HG03103 (cell line): ENCODE data around the gene PWWP2B.

Source experiments
- ATAC-seq: cut with Tn5 transposase; IDR thresholded peaks from one replicate; pipeline ENCODE4 v1.9.1; 2021; ENCODE audit warnings: low read depth; ENCODE audit not compliant: unreplicated experiment

The PWWP2B gene

GRCh38 chr10:132363376-132363775 is 33.6 kb upstream of the PWWP2B start:
- no peak for ATAC-seq

- no peak for ATAC-seq
These were observed 32.9 kb upstream of the PWWP2B start for GRCh38 chr10:132363921-132364593.

DNA sequence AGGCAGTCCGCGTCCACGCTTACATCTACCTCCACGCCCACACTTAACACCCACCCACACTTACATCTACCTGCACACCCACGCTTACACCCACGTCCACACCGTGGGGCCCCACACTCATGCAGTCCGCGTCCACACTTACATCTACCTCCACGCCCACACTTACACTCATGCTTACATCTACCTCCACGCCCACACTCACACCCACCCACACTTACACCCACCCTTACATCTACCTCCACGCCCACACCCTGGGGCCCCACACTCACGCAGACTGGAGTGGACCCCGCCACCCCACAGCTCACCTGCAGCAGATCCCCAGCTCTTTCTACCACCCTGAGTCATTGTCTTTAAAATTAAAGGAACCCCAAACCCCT is 32.4 kb upstream of the PWWP2B start:
- ATAC-seq: no peak

DNA sequence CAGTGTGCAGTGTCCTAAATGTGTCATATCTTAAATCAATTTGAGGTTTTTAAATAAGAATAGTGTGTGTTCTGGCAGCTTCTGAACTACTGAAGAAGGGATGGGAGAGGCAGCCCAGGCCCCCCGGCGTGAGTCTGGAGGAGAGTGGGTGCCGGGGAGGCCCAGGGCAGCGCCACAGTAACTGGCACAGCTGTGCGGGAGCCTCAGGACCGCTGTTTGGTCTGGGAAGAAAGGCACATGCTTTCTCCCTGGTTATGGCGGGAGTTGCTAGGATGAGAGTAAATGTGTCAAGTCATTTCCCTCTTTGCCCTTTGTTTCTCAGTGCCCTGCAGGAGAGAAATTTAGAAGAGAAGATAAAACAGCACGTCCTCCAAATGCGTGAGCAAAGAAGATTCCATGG is 31.9 kb upstream of the PWWP2B start:
- no peak for ATAC-seq

DNA sequence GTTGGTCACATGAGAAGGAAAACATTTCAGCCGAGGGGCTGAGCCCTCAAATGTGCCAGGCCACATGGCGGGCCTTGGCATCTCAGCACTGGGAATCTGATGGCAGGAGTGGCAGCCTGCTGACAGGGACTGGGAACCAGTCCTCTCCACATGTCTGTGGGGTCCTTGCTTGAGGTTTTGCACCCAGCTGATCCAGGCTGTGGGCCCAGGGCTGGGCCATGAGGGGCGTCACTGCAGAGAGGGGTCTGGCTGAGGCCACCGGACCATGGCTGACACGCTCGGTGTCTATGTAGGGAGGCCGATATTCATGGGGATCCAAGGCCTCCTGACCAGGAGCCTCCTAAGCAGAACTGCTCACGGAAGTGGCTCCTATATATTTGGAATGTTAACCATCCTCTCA is 31.0 kb upstream of the PWWP2B start:
- no peak for ATAC-seq

- no peak for ATAC-seq
These were observed 30.5 kb upstream of the PWWP2B start for GRCh38 chr10:132366499-132366898.

DNA sequence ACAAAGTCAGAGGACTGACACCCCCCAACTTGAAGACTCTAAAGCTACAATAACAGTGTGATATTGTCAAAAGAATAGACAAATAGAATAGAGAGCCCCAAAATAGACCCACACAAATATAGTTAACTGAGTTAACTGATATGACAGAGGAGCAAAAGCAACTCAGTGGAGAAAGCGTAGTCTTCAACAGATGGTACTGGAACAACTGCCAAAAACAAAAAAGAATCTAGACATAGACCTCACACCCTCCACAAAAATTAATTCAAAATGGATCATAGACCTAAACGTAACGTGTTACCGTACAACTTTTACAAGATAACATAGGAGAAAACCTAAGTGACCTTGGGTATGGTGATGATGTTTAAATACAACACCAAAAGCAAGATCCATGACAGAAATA is 28.6 kb upstream of the PWWP2B start:
- ATAC-seq: no peak

DNA sequence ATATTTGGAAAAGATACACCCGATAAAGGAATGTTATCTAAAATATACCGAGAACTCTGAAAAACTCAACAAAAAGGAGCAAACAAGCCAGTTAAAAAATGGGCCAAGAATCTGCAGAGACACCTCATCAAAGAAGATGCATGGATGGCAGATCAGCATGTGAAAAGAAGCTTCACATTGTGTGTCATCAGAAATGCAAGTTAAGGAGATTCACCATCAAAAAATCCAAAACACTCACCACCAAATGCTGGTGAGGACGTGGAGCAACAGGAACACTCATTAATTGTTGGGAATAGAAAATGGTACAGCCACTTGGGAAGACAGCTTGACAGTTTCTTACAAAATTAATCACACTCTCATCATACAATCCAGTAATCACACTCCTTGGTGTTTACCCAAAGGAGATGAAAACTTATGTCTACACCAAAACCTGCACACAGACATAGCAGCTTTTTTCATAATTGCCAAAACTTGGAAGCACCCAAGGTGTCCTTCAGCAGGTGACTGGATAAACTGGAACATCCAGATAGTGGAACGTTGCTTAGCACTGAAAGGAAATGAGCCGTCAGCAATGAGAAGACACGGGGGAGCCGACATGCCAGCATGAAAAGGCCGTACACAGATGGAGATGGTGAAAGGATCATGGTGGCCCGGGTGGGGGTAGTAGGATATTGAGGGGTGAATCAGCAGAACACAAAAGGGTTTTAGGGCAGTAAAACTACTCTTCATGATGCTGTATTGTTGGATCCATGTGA is 27.9 kb upstream of the PWWP2B start:
- ATAC-seq: no peak

DNA sequence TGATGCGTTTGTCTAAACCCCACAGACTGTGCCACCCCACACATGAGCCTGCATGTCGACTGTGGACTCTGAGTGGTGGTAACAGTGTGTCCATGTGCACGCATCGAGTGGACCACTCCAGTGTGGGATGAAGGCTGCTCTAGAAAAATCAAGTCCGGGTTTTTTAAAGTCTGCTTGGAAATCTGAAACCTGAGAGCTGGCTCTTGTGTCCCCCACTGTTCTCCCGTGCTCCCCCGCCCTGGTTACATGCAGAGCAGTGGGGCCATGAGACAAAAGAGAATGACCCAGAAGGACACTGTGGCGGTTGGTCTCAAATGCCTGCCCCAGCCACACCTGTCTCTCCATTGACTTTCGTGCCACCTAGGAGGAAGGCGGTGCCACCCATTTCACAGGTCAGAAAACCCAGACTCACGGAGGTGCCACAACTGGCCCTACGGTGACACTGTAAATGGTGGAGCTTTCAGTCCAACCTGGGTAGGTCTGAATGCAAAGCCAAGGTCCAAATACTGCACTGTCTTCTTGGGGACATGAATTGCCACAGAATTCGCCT is 27.3 kb upstream of the PWWP2B start:
- ATAC-seq: no peak

GRCh38 chr10:132370426-132371340 is 26.3 kb upstream of the PWWP2B start:
- no peak for ATAC-seq

DNA sequence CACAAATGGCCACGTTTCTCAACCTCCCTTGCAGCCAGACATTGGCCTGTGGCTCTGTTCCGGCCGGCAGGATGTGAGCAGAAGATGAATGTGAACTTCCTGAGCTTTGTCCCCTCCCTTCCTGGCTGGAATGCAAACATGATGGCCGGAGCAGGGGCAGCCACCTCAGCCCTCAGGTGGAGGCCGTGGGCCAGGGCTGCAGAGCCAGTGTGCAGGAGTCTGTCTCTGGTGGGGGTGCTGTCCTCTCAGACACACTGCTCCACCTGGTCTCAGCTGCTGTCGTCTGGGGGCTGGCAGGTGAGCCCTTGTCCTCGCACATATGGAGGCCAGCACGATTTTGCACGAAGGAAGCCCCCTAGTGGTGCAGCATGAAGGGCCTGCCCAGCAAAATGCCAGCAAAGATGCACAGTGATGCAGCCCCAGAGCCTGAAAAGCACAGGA is 25.3 kb upstream of the PWWP2B start:
- ATAC-seq: no peak

GRCh38 chr10:132372516-132373095 is 24.4 kb upstream of the PWWP2B start:
- no peak for ATAC-seq

- no peak for ATAC-seq
These were observed 23.6 kb upstream of the PWWP2B start for GRCh38 chr10:132373241-132373955.

GRCh38 chr10:132374176-132374575 is 22.8 kb upstream of the PWWP2B start:
- ATAC-seq: no peak

- ATAC-seq: no peak
These were observed 22.4 kb upstream of the PWWP2B start for GRCh38 chr10:132374612-132375011.

DNA sequence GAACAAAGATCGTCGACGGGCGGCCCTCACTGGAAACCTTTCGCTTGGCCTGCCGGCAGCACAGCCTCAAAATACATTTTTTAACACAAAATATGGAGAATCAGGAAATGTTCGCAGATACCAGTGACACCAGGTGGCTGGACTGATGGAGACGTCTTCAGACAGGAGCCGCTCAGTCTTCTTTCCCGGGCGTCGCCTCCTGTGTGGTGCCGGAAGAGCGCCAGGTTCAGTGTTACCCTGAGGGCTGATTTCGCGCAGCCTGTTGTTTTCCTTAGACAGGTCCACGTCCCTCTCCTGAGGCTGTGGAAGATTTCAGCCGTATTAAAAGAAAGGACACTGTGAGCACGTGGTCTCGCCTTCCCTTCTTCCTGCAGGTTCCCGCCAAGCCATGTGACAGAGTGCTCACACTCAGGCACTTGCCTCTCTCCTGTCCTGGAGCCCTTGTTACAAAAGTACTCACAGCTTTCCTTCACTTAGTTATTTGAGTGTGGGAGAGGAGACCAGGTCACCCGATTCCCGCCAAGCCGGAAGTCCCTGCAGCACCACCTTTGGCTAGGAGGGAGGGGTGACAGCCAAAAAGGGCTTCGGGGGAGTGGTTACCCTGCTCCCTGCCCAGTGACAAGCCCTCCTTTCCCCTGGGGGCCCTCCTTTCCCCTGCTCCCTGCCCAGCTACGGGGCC is 21.7 kb upstream of the PWWP2B start:
- ATAC-seq: no peak

DNA sequence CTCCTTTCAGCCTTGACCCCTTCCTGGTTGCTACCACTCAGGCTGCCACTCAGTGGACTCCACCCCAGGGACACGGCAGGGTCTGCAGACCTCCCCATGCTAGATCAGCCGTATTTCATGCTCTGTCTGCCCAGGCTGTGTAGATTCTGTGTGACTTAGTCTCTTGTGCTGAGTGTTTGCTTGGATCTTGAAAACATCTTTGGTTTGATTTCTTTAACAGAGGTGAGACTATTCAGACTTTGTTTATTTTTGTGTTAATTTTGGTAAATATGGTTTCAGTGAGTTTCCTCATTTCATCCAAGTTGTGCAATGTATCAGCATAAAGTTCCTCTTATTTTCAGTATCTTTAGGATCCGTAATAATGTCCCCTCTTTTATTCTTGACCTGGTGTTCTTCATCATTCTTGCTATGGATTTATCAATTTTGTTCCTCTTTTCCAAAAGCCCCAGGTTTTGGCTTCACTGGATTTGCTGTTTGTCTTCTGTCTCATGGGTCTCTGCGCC is 21.2 kb upstream of the PWWP2B start:
- ATAC-seq: no peak

DNA sequence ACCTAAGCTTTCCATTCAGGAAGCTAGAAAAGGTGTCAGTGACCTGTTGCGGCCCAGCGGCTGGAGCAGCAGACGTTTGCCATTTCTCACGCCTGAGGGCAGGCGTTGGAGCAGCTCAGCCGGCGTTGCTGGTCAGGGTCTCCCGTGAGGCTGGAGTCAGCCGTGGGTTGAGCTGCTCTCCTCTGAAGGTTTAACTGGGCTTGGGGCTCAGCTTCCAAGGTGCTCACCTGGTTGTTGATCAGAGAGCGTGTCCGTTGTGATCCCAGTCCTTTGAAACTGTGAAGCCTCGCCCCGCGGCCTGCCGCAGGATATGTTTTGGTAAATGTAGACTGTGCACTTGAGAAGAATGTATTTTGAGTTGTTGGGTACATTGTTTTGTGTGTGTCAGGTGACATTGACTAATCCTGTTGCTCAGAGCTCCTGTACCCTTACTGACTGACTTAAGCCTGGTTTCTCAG is 20.6 kb upstream of the PWWP2B start:
- no peak for ATAC-seq

GRCh38 chr10:132377326-132377725 is 19.7 kb upstream of the PWWP2B start:
- no peak for ATAC-seq
